GM18502 (cell line): ENCODE measurements around the gene IPO4.
"Not testable (repeated sequence)": the region's sequence is repeated elsewhere in the genome, so short reads cannot be mapped to it uniquely, and the experiment has no call there.

Experiments used
- ATAC-seq: cut with Tn5 transposase; IDR thresholded peaks from one replicate; pipeline ENCODE4 v1.9.1; 2021; ENCODE audit warnings: mild to moderate bottlenecking; ENCODE audit not compliant: unreplicated experiment, poor library complexity

Gene IPO4, protein sequence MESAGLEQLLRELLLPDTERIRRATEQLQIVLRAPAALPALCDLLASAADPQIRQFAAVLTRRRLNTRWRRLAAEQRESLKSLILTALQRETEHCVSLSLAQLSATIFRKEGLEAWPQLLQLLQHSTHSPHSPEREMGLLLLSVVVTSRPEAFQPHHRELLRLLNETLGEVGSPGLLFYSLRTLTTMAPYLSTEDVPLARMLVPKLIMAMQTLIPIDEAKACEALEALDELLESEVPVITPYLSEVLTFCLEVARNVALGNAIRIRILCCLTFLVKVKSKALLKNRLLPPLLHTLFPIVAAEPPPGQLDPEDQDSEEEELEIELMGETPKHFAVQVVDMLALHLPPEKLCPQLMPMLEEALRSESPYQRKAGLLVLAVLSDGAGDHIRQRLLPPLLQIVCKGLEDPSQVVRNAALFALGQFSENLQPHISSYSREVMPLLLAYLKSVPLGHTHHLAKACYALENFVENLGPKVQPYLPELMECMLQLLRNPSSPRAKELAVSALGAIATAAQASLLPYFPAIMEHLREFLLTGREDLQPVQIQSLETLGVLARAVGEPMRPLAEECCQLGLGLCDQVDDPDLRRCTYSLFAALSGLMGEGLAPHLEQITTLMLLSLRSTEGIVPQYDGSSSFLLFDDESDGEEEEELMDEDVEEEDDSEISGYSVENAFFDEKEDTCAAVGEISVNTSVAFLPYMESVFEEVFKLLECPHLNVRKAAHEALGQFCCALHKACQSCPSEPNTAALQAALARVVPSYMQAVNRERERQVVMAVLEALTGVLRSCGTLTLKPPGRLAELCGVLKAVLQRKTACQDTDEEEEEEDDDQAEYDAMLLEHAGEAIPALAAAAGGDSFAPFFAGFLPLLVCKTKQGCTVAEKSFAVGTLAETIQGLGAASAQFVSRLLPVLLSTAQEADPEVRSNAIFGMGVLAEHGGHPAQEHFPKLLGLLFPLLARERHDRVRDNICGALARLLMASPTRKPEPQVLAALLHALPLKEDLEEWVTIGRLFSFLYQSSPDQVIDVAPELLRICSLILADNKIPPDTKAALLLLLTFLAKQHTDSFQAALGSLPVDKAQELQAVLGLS

GRCh38 chr14:24188251-24189058, at the start of gene IPO4:
IPO4 (minus strand) TSS chr14:24188816; CDS start chr14:24188787, 29 bp downstream.
- ATAC-seq = peak; percentile 84

DNA sequence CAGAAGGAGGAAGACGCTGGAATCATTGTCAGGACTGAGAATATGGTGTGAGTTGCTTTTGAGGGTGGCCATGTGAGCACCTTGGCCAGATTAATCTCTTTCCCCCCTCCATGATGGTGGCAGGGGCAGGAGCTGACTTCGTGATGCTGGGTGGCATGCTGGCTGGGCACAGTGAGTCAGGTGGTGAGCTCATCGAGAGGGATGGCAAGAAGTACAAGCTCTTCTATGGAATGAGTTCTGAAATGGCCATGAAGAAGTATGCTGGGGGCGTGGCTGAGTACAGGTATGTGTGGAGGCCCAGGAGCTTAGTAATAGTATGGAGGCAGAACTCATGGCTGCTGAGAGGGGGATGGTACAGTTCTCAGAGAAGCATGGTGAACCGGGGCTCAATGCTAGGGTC, 49.5 kb upstream of the IPO4 start:
- ATAC-seq = no peak

GRCh38 chr14:24237463-24237955, 48.9 kb upstream of the IPO4 start:
- no peak for ATAC-seq

GRCh38 chr14:24236689-24237462, 48.3 kb upstream of the IPO4 start:
- no peak for ATAC-seq

- ATAC-seq = no peak
These were observed 47.4 kb upstream of the IPO4 start for GRCh38 chr14:24235804-24236688.

DNA sequence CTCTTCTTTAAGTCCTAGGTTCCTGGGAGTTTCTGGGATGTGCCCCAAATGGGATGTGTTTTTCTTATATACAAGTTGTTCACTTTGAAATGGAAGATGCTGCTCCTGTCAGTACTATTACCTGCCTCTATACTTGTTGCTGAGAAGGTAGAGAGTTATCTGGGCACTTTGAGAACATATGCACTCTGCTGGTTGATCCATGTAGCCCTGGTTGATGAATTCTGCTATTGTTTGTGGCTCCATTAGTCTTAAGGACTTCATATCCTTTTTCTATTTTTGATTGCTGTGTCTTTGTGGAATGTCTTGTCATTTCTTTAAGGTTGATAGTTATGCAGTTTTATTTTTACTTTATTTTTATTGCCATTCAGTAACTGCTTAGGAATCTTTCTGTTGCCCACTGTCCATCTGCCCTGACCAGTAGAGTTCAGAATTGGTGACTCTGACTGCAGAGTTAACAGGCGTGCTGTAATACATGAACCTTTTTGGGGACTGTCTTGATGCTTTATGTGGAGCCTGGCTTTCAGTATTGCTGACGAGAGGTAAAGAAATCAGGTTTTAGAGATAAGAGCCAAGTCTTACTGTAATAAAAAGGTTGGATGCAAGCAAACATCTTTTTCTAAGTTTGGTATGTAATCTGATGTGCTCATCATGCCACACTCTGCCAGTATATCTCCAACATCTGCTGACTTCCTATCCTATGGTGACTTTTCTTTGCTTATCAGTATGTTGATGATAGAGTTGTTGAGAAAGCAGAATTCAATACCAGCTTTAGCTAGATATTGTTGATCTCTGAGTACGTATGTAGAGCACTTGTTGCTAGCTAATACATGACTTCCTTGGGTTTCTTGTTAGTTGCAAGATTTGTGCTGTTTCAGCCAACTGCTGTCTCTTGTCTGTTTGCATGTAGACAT, 45.7 kb upstream of the IPO4 start:
- ATAC-seq = no peak

DNA sequence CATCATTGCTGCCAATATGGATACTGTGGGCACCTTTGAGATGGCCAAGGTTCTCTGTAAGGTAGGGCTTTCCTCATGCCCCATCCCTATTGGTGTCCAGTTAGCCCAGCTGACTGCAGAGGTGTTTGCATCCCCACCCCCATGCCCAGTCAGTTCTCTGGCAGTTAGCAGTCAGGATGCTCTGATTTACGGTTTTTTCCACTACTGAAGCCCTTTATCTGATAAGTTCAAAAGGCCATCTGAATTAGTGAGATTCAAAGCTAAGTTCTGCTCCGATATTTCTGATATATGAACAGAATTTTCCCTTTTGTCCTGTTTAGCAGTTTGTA, 44.9 kb upstream of the IPO4 start:
- ATAC-seq = no peak

DNA sequence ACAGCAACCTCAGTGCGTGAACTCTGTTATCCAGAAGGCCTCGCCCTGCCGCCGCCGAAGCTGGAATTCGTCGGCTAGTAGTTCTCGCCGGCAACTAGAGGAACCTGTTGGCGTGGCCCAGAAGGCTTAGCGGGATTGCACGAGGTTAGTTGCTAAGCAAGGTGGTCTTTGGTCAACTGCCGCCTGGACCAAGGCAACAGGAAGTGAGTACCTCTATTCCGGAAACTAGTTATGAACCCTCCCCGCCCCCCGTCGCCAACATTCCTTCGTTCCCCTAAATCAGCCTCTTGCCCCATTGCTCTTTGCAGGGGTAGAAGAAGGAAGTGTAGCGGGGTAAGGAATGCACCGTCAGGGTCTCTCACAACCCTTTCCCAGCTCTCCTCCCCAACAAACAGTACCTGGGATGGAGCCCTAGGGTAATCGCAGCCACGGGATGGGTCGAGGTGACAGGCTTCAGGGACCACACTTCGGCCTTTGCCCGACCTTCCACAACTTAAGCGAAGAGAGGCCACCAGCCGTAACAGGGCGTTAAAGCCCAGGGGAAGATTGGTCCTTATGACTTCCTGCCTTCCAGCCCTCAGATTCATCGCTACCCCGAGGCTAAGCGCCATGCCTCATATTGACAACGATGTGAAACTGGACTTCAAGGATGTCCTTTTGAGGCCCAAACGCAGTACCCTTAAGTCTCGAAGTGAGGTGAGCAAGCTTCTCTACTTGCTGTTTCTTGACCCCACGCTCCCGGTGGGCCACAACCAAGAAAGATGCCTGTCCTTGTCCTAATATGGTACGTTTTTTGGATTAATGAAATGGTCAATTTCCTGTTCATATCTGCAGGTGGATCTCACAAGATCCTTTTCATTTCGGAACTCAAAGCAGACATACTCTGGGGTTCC, 44.3 kb upstream of the IPO4 start, which contains the start of gene GMPR2:
Gene GMPR2 (plus strand): TSS at position 285 of the 893 bp plus-strand sequence. CDS start 325 bp downstream, at position 610.
- peak; percentile 64 for ATAC-seq

- peak; percentile 78 for ATAC-seq
These were observed 43.6 kb upstream of the IPO4 start, which contains the start of gene NEDD8 for GRCh38 chr14:24232121-24232644. NEDD8 (minus strand) TSS chr14:24232367; CDS start chr14:24232267, 100 bp downstream.

- peak; percentile 22 for ATAC-seq
These were observed 42.9 kb upstream of the IPO4 start for GRCh38 chr14:24231263-24232120.

GRCh38 chr14:24228902-24229301, 40.3 kb upstream of the IPO4 start:
- no peak for ATAC-seq

DNA sequence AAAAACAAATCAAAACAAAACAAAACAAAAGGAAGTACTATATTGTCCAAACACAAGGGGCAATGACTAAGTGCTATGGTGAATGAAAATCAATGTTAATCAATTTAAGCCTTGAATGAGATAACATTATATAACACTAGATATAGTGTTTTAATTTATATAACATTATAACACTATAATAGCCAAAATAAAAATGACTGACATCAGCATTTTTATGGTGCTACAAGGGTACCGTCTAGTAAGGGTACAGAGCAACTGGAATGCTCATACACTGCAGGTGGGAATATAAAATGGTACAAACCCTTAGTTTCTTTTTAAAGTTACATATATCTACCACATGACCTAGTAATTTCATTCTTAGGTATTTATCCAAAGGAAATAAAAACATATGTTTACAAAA, 37.9 kb upstream of the IPO4 start:
- no peak for ATAC-seq

DNA sequence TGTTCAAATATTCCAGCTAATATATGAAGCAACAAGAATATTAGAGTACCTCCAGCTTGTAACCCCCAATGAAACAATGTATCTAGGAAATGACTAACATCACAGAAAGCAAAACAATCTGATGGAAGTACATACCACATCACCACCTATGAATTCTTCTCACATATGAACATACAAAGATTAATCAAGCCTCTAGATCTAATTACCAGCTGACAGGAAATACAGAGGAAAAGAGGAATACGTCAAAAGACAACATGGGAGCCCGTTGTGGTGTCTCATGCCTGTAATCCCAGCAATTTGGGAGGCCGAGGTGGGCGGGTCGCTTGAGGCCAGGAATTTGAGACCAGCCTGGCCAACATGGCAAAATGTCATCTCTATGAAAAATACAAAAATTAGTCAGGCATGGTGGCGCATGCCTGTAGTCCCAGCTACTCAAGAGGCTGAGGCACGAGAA, 36.0 kb upstream of the IPO4 start:
- no peak for ATAC-seq

DNA sequence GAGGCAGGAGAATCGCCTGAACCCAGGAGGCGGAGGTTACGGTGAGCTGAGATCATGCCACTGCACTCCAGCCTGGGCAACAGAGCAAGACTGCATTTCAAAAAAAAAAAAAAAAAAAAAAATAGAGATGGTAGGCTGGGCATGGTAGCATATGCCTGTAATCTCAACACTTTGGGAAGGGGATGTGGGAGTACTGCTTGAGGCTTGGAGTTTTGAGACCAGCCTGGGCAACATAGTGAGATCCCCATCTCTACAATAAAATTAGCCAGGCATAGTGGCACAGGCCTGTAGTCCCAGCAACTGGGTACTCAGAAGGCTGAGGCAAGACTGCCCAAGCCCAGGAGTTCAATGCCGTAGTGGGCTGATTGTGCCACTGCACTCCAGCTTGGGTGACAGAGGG, 34.4 kb upstream of the IPO4 start:
- ATAC-seq = not testable (repeated sequence)

GRCh38 chr14:24219521-24219920, 30.9 kb upstream of the IPO4 start:
- no peak for ATAC-seq
